ENCODE measurements around the gene THBS1. TPM values are rescaled to one million over a fixed set of nuclear protein-coding genes. Genes with fewer than 3 reads are reported as not detected.

The THBS1 gene
- total RNA-seq, result 725 TPM

DNA sequence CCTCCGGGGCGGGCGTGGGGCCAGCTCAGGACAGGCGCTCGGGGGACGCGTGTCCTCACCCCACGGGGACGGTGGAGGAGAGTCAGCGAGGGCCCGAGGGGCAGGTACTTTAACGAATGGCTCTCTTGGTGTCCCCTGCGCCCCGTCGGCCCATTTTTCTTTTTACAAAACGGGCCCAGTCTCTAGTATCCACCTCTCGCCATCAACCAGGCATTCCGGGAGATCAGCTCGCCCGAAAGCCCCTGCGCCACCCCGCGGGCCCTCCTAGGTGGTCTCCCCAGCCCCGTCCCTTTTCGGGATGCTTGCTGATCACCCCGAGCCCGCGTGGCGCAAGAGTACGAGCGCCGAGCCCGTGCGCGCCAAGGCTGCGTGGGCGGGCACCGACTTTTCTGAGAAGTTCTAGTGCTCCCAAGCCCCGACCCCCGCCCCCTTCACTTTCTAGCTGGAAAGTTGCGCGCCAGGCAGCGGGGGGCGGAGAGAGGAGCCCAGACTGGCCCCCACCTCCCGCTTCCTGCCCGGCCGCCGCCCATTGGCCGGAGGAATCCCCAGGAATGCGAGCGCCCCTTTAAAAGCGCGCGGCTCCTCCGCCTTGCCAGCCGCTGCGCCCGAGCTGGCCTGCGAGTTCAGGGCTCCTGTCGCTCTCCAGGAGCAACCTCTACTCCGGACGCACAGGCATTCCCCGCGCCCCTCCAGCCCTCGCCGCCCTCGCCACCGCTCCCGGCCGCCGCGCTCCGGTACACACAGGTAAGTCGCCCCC, at the start of gene THBS1:
Gene THBS1 (plus strand): TSS at position 595 of the 757 bp plus-strand sequence. CDS start 779 bp downstream, outside the sequence.
- peaks cover 7 to 35% of the 10 kb centered on the region in 2 donors for H3K36me3 ChIP-seq
- H3K4me3 ChIP-seq, result peak within 1 kb of the TSS; percentile 52 to 66
- TF ChIP-seq, protein P1, sequence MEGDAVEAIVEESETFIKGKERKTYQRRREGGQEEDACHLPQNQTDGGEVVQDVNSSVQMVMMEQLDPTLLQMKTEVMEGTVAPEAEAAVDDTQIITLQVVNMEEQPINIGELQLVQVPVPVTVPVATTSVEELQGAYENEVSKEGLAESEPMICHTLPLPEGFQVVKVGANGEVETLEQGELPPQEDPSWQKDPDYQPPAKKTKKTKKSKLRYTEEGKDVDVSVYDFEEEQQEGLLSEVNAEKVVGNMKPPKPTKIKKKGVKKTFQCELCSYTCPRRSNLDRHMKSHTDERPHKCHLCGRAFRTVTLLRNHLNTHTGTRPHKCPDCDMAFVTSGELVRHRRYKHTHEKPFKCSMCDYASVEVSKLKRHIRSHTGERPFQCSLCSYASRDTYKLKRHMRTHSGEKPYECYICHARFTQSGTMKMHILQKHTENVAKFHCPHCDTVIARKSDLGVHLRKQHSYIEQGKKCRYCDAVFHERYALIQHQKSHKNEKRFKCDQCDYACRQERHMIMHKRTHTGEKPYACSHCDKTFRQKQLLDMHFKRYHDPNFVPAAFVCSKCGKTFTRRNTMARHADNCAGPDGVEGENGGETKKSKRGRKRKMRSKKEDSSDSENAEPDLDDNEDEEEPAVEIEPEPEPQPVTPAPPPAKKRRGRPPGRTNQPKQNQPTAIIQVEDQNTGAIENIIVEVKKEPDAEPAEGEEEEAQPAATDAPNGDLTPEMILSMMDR (IDR thresholded peaks at IDR 0.05), result no peak
- no peaks in the 10 kb centered on the region for H3K9me3 ChIP-seq
- intact Hi-C loops (cut with DNase I), result loop anchor here (1.0 kb wide), 1 partner anchor 279 kb away; no protein-coding TSS in a partner anchor
- no peaks in the 10 kb centered on the region for H3K4me1 ChIP-seq
- peak within 1 kb of the TSS; percentile 83 to 92 for H3K27ac ChIP-seq
- H3K27me3 ChIP-seq, result no peaks in the 10 kb centered on the region
- peak; percentile 57 to 94 for DNase-seq (ENCODE audit: low spot score in 2 of 2)

DNA sequence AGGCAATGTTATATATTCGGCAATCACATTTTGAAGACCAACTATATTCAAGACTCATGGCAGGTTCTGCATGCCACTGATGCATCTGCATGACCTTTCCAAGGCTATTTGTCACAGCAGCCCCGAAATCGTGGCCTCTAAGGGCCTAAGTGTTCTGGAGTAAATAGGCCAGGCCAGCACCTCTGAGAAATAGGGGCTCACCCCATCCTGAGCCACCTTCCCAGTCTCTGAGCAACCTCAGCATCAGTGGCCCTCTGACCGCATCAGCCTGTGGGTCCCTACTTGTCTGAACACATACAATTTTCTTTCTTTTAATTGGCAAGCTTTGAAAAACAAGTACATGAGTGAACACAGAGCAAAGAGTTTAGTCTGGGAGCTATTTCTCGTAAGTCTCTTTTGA, 45.9 kb upstream of the THBS1 start:
- TF ChIP-seq, protein P1 (IDR thresholded peaks at IDR 0.05), result no peak
- Histone ChIP-seq H3K4me3 (no peak overlapping the region), H3K27me3 (no peaks in the 10 kb centered on the region), H3K36me3 (no peaks in the 10 kb centered on the region), H3K9me3 (no peaks in the 10 kb centered on the region), H3K4me1 (peaks cover 0 to 2% of the 10 kb centered on the region in 2 donors), H3K27ac (no peak overlapping the region)
- intact Hi-C loops (cut with DNase I), result no loop called here
- DNase-seq (ENCODE audit: low spot score in 2 of 2), result no peak

DNA sequence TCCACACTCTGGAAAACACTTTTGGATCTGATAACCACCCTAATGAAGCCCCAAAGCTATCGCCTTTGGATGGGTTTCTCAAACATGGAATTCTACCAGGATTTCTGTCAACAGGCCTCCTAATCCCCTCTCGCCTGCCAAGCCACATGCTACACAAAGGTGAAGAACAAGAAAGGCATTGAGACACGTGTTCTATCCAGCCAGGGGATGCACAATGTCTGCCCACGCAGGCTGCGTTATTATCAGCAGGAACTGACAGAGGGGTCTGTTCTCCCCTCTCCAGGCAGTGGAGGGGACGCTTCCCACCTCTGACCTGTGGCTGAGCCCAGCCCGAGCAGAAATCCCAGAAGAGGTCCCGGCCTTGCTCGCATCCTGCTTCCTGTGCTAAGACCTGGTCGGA, 45.4 kb upstream of the THBS1 start:
- TF ChIP-seq, protein P1 (IDR thresholded peaks at IDR 0.05), result no peak
- no peak for DNase-seq (ENCODE audit: low spot score in 2 of 2)
- no peaks in the 10 kb centered on the region for H3K36me3 ChIP-seq
- intact Hi-C loops (cut with DNase I), result no loop called here
- H3K27me3 ChIP-seq, result no peaks in the 10 kb centered on the region
- peaks cover 0 to 2% of the 10 kb centered on the region in 2 donors for H3K4me1 ChIP-seq
- H3K9me3 ChIP-seq, result no peaks in the 10 kb centered on the region
- H3K27ac ChIP-seq, result no peak overlapping the region
- H3K4me3 ChIP-seq, result no peak overlapping the region

DNA sequence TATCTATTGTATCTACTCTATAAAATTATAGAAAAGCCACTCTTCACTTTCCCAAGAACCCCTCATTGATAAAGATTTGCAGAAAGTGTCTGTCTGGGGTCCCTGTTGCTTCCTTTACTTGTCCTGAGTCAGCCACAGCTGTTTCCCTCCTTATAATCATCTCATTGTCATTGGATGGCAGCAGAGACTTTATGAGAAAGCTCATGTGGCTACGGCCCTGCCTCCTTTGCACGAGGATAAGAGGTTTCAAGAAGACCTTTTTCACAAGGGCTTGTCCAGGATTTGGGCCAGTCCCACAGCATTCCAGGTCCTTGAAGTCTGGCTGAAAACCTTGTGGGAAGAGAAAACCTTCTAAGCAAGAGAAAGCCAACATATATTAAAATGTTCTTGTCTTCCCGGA, 41.9 kb upstream of the THBS1 start:
- no peaks in the 10 kb centered on the region for H3K27me3 ChIP-seq
- no peaks in the 10 kb centered on the region for H3K9me3 ChIP-seq
- no peak overlapping the region for H3K27ac ChIP-seq
- H3K4me1 ChIP-seq, result peaks cover 0 to 2% of the 10 kb centered on the region in 2 donors
- H3K4me3 ChIP-seq, result no peak overlapping the region
- TF ChIP-seq, protein P1 (IDR thresholded peaks at IDR 0.05), result no peak
- no peaks in the 10 kb centered on the region for H3K36me3 ChIP-seq
- intact Hi-C loops (cut with DNase I), result no loop called here
- DNase-seq (ENCODE audit: low spot score in 2 of 2), result no peak

DNA sequence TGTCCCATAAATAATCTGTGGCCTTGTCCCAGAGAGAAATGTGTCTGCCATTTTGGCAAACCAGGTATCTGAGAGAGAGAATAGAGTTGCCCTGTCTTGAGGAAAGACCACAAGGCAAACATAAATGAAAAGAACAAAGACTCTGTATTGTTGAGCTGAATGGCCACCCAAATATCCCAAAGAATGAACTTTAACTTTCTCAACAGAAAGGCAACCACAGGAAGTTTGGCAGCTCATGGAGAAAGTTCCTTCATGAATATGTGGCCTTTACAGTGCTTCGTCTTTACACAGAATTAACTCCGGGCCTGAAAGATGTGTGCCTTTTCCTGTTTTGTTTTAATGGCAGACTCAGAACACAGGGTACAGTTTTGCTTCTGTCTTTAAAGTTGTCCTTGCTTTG, 41.4 kb upstream of the THBS1 start:
- no peaks in the 10 kb centered on the region for H3K36me3 ChIP-seq
- no peaks in the 10 kb centered on the region for H3K9me3 ChIP-seq
- TF ChIP-seq, protein P1 (IDR thresholded peaks at IDR 0.05), result no peak
- intact Hi-C loops (cut with DNase I), result no loop called here
- H3K4me3 ChIP-seq, result no peak overlapping the region
- no peaks in the 10 kb centered on the region for H3K27me3 ChIP-seq
- H3K4me1 ChIP-seq, result peaks cover 0 to 2% of the 10 kb centered on the region in 2 donors
- DNase-seq (ENCODE audit: low spot score in 2 of 2), result no peak
- peak overlapping the region in 1 of 2 donors; percentile 17 for H3K27ac ChIP-seq
